KMS-11 (cell line): ENCODE measurements around the gene AP3B1.

ENCODE experiments used
- H2AFZ ChIP-seq: fragments of 200-600 bp; sonication (generic); 2 replicates; pipeline ENCODE4 v1.6.1; 2016; ENCODE audit warnings: antibody characterized with exemption, mixed run types, low read depth
- H3K27ac ChIP-seq: fragments of 200-600 bp; sonication (generic); 2 replicates; pipeline ENCODE4 v1.6.1; 2016; ENCODE audit warnings: mild to moderate bottlenecking, mixed run types
- H3K27me3 ChIP-seq: fragments of 200-600 bp; sonication (generic); 2 replicates; pipeline ENCODE4 v1.6.1; 2017; ENCODE audit warnings: mild to moderate bottlenecking, low read depth, mixed run types, moderate library complexity; ENCODE audit not compliant: insufficient read depth
- H3K36me3 ChIP-seq: fragments of 200-600 bp; sonication (generic); 2 replicates; pipeline ENCODE4 v1.6.1; 2017; ENCODE audit warnings: mild to moderate bottlenecking, mixed run types; ENCODE audit not compliant: insufficient read depth
- H3K4me1 ChIP-seq: fragments of 200-600 bp; sonication (generic); 2 replicates; pipeline ENCODE4 v1.6.1; 2016; ENCODE audit warnings: mild to moderate bottlenecking, low read depth, mixed run types; ENCODE audit not compliant: poor library complexity, severe bottlenecking
- H3K4me2 ChIP-seq: fragments of 200-600 bp; sonication (generic); 2 replicates; pipeline ENCODE4 v1.7.0; 2016; ENCODE audit warnings: mild to moderate bottlenecking, mixed run types
- H3K4me3 ChIP-seq: fragments of 200-600 bp; sonication (generic); IDR thresholded peaks from 2 replicates; pipeline ENCODE4 v1.6.1; 2017; ENCODE audit warnings: low read depth, low read length, mixed read lengths; ENCODE audit not compliant: insufficient read depth
- H3K79me2 ChIP-seq: fragments of 200-600 bp; sonication (generic); 2 replicates; pipeline ENCODE4 v1.6.1; 2016; ENCODE audit warnings: low read depth, mixed run types; ENCODE audit not compliant: insufficient read depth
- H3K9ac ChIP-seq: fragments of 200-600 bp; sonication (generic); 2 replicates; pipeline ENCODE4 v1.6.1; 2016; ENCODE audit warnings: mild to moderate bottlenecking, mixed run types
- H4K20me1 ChIP-seq: fragments of 200-600 bp; sonication (generic); 2 replicates; pipeline ENCODE4 v1.6.1; 2016; ENCODE audit warnings: mild to moderate bottlenecking, mixed run types; ENCODE audit not compliant: insufficient read depth
- TF ChIP-seq, protein P1 (sequence below): fragments of 200-600 bp; sonication (generic); conservative IDR thresholded peaks from 2 replicates; pipeline ENCODE4 v1.6.1; 2017; ENCODE audit warnings: low read depth, mild to moderate bottlenecking, antibody characterized with exemption, low read length, moderate library complexity, mixed read lengths

AP3B1 gene

DNA sequence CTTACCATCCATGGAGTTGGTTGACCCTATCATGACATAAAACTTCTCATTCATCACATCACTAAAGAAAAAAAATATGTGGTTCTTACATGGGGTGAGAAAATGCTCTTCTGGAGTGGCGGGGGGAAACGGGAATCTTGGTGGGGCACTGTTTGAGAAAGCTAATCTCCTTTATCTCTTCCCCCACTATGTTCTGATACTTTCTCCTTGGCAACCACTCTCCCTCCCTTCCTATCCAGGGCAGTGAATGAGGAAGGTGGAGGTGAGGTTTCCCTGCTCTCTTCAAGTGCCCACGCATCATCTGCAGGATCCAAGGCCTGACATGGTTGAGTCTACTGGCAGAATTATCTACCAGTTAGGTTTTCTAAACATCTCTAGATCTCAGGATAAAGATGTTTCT is 297.6 kb downstream of the AP3B1 start:
- H3K9ac ChIP-seq = no peak overlapping the region
- TF ChIP-seq, protein P1, sequence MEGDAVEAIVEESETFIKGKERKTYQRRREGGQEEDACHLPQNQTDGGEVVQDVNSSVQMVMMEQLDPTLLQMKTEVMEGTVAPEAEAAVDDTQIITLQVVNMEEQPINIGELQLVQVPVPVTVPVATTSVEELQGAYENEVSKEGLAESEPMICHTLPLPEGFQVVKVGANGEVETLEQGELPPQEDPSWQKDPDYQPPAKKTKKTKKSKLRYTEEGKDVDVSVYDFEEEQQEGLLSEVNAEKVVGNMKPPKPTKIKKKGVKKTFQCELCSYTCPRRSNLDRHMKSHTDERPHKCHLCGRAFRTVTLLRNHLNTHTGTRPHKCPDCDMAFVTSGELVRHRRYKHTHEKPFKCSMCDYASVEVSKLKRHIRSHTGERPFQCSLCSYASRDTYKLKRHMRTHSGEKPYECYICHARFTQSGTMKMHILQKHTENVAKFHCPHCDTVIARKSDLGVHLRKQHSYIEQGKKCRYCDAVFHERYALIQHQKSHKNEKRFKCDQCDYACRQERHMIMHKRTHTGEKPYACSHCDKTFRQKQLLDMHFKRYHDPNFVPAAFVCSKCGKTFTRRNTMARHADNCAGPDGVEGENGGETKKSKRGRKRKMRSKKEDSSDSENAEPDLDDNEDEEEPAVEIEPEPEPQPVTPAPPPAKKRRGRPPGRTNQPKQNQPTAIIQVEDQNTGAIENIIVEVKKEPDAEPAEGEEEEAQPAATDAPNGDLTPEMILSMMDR = no peak
- H3K36me3 ChIP-seq = no peaks in the 10 kb centered on the region
- no peak overlapping the region for H3K4me3 ChIP-seq
- no peak overlapping the region for H2AFZ ChIP-seq
- H3K79me2 ChIP-seq = no peaks in the 10 kb centered on the region
- H3K27ac ChIP-seq = no peak overlapping the region
- no peak overlapping the region for H3K4me2 ChIP-seq
- H3K27me3 ChIP-seq = no peaks in the 10 kb centered on the region
- H4K20me1 ChIP-seq = no peaks in the 10 kb centered on the region
- H3K4me1 ChIP-seq = peaks cover 10% of the 10 kb centered on the region

DNA sequence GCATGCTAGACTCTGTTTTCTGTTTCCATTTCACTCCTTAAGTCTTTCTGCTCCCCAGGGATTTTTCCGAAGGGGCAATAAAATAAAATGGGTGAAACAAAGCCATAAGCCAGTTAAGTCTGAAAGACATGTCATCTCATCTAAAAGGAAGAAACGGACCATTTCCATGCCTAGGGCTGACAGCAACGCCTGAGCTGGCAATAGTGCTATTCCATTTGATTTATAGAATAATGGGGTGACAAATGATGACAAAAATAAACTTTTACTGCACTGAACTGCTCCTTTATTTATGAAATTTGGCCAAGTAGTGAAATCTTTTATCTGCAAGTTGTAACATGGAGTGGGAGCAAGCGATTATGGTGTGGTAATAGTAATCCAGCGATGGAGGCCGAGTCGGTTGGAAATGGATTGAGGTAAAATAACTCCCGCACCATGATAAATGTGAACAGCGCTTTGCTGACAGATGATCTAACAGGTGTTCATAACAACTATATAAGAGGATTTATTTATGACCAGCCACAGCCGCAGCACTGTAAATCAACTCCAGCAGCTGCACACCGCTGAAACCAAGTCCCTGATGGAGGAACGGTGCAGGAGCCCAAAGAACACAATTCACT is 298.6 kb downstream of the AP3B1 start:
- TF ChIP-seq, protein P1 = no peak
- no peaks in the 10 kb centered on the region for H3K4me1 ChIP-seq
- no peak overlapping the region for H3K9ac ChIP-seq
- no peaks in the 10 kb centered on the region for H3K27me3 ChIP-seq
- H3K27ac ChIP-seq = no peak overlapping the region
- H3K4me3 ChIP-seq = no peak overlapping the region
- H3K4me2 ChIP-seq = no peak overlapping the region
- H2AFZ ChIP-seq = no peak overlapping the region
- H4K20me1 ChIP-seq = no peaks in the 10 kb centered on the region
- H3K79me2 ChIP-seq = no peaks in the 10 kb centered on the region
- no peaks in the 10 kb centered on the region for H3K36me3 ChIP-seq

DNA sequence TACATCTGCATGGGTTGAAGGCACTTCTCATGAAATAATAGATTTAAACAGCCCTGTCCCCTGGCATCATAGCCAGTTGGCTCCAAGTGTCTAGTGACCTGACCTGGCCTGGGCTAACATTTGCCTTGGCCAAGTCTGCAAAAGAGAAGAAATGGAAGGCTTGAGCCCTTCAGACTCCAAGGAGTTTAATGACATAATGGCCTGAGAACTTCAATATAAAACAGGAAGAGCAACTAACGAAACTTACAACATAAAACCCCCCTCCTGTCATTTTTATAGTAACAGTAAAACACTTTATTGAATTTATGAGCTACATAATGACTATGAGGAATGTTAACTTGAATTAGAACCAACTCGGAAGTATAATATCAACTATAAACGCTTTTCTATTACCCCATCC is 299.6 kb downstream of the AP3B1 start:
- H3K27me3 ChIP-seq = no peaks in the 10 kb centered on the region
- H3K79me2 ChIP-seq = no peaks in the 10 kb centered on the region
- TF ChIP-seq, protein P1 = no peak
- no peaks in the 10 kb centered on the region for H4K20me1 ChIP-seq
- H3K4me3 ChIP-seq = no peak overlapping the region
- no peak overlapping the region for H3K27ac ChIP-seq
- H3K9ac ChIP-seq = no peak overlapping the region
- H3K36me3 ChIP-seq = no peaks in the 10 kb centered on the region
- no peaks in the 10 kb centered on the region for H3K4me1 ChIP-seq
- no peak overlapping the region for H2AFZ ChIP-seq
- H3K4me2 ChIP-seq = no peak overlapping the region

DNA sequence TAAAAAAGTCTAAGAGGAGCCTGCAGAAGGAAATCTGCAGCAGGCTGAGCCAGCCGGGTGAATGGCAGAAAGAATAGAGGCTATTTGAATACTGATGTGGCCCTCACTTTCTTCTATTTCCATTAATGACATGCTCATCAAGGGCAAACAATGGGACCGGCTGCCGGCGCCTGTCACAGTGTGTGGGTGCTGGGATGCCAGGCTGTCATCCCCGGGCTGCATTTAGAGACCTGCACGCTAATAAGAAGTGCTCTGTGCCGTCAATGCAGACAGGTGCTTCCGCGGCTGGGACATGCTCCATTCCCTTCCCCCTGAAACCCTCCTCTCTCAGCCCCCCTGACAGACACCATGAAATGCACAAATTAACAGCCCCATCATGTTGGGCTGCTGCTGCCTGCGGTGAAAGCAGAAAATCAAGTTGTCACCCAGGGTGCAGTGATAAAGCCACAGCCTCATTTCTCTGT is 300.6 kb downstream of the AP3B1 start:
- no peaks in the 10 kb centered on the region for H3K79me2 ChIP-seq
- no peaks in the 10 kb centered on the region for H3K27me3 ChIP-seq
- H3K36me3 ChIP-seq = no peaks in the 10 kb centered on the region
- H2AFZ ChIP-seq = no peak overlapping the region
- H3K4me2 ChIP-seq = no peak overlapping the region
- H3K9ac ChIP-seq = no peak overlapping the region
- TF ChIP-seq, protein P1 = no peak
- no peaks in the 10 kb centered on the region for H4K20me1 ChIP-seq
- H3K4me1 ChIP-seq = no peaks in the 10 kb centered on the region
- no peak overlapping the region for H3K4me3 ChIP-seq
- no peak overlapping the region for H3K27ac ChIP-seq
